NB4 (cell line): ENCODE results near the gene POGZ.

ENCODE experiments used
- CTCF ChIP-seq: IDR thresholded peaks from one replicate; pipeline ENCODE4 v1.5.1; 2012; ENCODE audit warnings: low read depth, low read length
- MYC ChIP-seq: IDR thresholded peaks from 2 replicates; pipeline ENCODE4 v1.6.1; 2011; ENCODE audit warnings: low read depth, low read length

GRCh38 chr1:151419819-151420218 is 39.5 kb downstream of the POGZ start:
- TF ChIP-seq MYC (no peak), CTCF (no peak)
